DMS 273 treated with DMSO at 0.1 percent for 48 hours (cell line): ENCODE data around the gene LRRC25.
A peak's percentile ranks its signal among the peaks of the same experiment; 100 is the strongest.

Source experiments
- DNase-seq: peaks from one replicate; lab custom pipeline; 2025; lab: John Stamatoyannopoulos, UW

The LRRC25 gene

DNA sequence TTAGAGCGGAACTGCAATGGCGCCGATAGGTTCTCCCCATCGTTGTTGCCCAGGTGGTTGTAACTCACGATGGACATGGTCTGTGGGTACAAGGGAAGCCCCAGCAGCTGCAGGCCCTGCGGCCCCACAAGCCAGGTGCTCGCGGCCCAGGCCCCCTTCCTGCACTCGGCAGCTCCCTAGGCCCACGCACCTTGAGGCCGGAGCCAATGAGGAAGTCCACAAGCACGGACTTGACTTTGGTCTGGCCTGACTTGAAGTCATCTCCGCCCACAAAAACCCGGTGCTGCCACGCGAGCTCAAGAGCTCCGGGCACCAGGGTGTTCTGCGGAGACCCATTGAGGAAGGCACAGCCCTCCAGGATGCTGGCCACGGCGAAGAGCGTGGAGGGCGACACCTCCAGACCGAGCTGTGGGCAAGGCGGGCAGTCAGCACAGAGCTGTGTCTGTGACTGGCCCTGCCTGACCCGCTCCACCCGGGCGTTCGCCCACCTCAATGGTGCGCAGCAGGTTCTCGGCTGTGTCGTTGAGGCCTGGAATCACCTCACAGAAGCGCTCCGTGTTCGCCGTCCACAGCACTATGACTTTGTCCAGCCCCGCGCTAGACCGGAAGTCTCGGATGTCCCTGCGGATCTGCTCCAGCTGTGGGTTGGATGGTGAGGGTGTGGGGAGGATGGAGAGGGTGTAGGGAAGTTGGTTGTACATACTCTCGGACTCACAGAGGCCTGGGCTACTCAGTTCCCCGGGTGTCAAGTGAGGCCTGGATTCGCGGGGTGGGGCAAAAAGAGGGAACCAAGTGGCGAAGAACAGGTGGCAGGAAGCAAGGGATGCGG lies 38.6 kb upstream of the LRRC25 start:
- DNase-seq, result no peak

DNA sequence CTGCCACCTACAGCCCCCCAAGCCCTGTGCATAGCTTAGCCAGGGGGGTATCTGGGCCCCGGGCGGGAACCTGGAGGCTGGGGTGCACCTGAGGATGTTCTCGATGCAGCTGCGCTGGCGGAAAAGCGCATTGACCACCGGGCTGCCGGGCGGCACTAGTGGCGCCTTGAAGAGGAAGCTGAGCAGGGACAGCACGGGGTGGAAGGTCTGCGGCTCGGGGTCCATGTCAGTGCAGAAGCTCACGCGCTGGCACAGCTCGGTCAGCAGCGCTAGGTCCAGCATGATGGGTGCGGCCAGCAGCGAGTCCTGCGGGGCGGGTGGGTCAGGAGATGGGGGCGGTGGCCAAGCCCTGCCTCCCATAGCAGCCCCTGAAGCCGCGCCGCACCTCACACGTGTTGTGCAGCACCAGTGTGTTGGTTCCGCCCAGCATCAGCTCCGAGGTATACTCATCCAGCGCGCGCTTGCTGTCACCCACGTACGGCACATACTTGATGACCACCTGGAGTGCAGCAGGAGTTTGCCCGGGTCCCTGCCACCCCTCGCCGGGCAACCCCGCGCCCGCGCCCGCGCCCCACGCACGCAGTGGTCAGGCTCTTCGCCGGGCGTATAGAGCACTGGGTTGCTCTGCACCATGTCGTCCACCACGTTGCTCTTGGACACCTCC lies 37.9 kb upstream of the LRRC25 start:
- no peak for DNase-seq

DNA sequence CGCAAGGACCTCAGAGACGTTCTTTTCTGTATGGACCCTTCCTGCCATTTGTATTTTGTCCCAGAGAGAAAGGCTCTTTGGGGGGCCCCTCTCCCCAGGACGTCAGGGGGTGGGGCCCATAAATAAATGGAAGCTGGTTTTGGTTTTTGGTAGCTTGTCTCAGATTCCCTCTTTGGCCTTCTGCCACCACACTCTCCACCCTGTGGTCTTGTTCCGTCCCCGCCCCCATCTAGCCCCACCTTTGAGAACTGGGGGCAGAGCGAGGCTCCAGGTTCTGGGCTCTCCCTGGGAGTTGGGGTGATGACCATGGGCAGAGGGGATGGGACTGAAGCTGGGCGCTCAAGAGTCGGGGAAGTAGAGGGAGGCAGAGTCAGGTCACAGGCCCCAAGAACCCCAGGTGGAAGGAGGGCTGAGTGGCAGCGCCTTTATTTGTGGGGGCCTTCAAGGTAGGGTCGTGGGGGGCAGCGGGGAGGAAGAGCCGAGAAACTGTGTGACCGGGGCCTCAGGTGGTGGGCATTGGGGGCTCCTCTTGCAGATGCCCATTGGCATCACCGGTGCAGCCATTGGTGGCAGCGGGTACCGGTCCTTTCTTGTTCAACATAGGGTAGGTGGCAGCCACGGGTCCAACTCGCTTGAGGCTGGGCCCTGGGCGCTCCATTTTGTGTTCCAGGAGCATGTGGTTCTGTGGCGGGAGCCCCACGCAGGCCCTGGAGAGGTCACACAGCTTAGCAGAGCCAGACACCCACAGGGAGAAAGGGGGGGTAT lies 37.2 kb upstream of the LRRC25 start:
- DNase-seq, result no peak

DNA sequence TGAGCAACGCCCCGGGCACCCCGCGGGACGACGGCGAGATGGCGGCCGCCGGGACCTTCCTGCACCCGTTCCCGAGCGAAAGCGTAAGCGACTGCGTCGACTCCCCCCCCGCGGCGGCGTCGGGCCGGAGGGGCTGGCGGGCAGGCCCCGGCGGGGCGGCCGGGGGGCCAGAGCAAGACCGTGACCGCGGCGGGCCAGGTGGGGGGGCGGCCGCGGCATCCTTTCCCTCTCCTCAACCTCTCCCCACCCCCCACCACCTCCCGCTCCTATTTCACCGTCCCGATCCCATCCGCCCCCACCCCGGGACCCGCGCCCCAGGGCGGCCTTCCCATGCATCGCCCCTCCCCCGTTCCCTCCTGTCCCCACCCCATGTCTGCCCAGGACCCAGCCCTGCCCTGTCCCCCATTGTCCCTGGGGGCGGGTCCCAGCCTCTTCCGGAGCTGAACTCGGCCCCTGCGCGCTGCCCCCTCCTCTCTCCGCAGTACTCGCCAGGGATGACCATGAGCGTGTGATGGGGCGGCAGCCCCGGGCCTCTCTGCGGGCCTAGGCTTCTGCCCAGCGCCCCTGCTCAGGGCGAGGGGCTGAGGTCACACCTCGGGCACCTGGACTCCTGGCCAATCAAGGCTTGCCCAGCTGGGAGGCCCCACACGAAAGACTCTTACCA lies 36.4 kb upstream of the LRRC25 start:
- no peak for DNase-seq

DNA sequence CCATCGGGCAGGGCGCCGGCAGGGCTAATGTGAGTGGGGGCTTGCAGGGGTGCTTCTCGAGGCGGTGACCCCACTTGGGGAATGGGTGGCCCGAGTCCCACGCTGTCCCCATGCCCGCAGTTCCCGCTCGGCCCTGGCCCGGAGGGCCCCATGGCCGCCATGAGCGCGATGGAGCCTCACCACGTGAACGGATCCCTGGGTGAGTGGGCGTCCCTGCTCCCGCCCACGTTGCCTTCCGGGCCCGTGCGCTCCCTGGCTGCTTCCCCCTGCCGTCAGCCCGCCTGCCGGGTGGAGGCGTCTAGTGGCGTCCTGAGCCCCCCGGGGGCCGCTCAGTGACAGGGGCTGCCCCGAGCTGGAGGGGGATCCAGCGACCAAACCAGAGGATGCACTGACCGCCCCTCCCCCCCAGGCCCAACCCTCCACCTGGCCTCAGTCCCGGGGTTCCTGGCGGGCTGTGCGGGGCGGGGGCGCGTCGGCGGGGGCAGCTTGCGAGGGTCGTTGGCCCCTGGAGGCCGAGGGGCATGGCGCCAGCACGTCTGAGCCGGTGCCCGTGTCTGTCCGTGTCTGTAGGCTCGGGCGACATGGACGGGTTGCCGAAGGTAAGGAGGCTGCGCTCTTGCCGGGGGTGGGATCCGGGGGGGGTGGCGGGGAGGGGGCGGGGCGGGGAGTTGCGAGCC lies 35.7 kb upstream of the LRRC25 start:
- no peak for DNase-seq

DNA sequence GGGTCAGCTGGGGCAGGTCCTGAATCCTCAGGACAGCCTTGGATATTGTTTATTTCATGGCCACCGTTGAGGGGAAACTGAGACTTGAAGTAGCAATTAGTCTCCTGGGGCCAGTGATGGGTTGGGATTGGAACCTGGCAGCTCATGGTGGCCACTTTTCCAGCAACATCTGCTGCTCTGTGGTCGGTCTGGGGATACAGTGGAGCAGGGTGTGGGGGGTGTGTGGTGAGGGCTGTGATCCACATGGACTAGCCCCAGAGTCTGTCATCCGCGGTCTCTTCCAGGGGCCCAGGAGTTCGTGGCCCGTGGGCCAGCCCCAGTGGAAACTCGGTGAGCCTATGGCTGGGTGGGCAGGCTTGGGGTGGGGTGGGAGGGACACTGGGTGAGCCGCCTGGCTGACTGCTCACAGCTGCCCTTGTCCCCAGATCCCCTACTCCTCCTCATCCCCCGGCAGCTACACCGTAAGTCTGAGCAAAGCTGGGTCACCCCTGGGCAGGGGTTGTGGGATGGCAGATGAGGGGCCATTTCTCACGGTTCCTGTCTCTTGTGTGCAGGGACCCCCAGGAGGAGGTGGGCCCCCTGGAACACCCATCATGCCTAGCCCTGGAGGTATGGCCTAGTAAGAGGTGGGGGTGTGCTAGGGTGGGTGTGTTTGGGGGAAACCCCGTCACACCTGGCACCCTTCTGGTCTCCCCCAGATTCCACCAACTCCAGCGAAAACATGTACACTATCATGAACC lies 35.0 kb upstream of the LRRC25 start:
- DNase-seq, result no peak

DNA sequence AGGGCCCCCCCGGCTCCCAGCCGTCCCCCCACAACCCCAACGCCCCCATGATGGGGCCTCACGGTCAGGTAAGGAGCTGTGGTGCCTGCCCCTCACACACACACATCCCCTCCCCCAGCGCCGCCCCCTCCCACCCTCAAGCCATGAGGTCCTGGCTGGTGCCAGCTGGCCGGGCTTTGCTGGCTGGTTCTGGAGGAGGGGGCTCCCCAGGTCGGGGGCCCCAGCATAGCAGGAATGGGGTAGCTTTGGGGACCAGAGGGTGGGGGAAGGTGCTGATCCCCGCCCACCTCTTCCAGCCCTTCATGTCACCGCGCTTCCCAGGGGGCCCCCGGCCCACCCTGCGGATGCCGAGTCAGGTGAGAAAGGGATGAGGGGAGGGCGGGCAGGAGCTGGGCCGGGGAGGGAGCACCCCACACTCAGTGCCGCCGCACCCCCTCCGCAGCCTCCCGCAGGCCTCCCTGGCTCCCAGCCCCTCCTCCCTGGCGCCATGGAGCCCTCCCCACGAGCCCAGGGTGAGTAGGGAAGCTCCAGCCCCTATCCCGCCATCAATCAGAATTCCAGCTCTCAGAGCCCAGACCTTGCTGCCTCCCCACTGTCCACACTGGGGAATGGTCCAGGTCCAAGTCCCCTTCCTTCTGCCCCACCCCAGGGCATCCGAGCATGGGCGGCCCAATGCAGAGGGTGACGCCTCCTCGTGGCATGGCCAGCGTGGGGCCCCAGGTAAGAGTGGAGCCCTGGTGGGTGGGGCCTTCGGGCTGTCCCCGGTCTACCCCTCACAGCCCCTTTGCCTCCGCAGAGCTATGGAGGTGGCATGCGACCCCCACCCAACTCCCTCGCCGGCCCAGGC lies 34.2 kb upstream of the LRRC25 start:
- no peak for DNase-seq

DNA sequence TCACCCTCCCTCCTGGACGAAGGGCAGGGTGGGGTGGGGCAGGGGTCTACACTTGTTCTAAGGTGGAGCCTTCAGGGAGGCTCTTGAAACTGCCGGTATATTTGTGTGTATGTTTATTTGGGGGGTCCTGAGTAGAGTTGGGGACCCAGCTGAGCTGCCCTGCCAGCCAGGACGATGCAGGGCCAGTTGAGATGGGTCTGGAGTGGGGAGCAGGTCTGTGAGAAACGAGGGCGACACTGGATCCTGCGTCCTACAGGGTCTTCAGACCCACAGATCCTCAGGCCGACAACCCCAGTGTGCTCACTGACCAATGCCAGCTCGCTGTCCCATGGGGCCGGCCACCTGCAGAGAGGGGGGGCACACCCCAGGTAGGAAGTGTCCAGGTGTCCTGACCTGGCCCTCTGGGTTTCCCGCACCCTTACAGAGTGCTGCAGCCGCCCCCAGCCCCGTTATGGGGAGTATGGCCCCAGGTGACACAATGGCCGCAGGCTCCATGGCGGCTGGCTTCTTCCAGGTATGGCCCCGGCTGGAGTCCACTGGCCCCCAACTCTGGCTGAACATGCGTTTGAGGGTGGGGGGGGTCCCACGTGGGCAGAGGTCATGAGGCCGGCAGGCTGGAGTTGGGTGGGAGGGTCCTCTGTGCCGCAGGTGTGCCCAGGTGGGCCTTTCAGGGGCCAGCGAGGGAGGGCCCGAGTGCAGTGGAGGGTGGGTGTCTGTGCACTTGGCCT lies 33.2 kb upstream of the LRRC25 start:
- no peak for DNase-seq

DNA sequence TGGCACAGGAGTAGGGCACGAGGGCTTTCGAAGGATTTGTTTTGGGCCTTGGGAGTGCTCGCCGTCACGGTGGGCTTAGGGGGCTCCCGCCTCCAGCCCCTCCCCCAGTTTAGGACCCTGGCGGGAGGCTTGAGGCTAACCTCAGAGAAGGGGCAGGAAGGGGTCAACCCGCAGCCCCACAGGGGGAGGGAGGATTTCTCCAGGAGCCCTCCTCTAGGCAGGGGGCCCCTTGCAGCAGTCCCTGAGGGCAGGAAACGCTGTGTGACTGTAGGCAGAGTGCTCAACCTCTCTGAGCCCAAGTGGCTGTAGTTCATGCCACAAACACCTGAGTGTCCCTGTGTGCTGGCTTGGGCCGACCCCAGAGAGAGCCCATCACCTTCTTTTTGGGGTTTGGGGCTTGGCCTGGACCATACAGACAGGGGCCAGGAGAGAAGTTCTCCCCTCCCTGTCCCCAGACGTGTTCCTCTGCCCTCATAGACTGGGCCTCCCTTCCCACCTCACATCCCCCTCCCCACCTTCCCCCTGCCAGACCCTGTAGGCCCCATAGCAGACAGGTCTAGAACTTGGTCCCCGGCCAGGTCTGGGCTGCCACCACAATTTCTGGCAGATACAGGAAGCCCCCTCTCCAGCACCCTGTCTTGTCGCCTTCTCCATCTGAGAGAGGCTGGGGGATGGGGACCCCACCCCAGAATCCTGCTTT lies 32.4 kb upstream of the LRRC25 start:
- no peak for DNase-seq

DNA sequence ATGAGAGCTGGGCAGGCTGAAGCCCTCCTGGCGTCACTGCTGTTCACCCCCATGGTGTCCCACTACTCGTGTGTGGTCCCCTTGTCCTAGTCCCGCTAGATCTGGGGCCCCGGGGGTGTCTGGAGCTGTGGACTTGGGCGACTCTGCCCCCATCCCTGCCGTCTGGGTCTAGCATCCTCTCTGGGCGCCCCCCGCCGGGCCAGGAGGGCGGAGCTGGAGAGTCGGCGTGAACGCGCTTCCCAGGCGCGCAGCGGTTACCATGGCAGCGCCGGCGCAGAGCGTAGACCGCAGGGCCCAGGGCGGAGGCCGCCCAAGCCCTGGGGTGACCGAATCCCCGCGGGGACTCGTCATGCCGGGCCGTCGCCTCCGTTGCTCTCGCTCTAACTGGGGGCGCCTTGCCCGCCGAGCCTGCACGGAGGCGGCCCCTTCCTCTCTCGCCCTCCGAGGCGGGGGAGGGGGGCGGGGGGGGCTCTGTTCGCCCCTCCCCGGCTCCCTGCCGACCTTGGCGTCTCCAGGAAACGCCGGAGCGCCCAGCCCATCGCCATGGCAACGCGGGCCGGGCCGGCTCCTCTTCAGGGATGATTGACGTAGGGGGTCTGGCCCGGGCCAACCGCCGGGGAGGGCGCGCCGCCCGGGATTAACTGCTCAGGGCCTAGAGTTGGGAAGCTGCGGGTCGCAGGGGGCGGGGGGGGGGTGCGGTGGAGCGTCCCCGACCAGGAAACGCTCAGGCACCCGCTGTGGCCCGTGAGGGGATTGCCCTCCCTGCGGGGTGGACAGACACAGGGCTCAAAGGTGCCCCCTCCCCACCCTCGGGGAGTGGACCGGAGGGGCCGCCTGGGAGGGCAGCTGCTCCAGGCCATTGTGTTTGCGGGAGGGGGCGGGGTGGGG lies 31.6 kb upstream of the LRRC25 start:
- DNase-seq, result peak; percentile 45

DNA sequence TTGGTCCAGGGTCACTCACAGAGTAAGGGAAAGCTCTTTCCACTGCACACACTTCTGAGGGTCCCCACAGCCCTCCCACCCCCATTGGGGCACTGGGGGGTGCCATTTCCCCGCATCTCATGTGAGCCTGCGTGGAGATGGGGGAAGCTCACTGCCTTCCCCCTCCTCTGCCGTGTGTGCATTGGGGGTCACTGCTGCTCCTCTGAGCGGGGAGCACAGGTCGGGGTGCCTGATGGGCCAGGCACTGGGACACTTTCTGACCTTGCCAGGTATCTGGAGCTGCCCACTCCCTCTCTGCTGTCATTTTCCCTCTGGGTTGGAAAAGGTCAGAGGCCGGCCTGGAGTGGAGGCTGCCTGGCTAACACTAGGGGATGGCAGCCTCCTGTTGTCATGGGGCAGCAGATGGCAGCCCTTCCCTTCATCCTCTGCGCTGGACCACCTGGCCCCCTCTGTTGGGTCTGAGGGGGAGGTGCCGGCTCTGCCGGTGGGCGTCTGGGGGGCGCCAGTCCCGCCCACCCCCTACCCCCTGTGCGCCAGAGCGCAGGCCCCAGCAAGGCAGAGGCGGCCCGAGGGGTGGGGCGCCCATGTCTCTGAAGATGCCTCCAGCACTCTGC lies 30.9 kb upstream of the LRRC25 start:
- DNase-seq, result no peak

DNA sequence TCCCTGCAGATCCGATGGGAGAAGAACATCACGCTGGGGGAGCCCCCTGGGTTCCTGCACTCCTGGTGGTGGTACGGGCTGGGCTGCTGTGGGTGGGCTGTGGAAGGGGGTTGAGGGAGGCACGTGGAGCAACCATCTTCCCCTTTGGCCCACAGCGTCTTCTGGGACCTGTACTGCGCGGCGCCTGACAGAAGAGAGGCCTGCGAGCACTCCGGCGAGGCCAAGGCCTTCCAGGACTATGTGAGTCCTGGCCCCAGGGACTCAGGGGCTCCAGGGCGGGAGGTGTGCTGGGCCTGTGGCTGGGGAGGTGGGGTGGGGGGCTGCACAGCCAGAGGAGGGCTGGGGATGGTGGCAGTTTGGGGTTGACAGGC lies 30.3 kb upstream of the LRRC25 start:
- DNase-seq, result no peak

DNA sequence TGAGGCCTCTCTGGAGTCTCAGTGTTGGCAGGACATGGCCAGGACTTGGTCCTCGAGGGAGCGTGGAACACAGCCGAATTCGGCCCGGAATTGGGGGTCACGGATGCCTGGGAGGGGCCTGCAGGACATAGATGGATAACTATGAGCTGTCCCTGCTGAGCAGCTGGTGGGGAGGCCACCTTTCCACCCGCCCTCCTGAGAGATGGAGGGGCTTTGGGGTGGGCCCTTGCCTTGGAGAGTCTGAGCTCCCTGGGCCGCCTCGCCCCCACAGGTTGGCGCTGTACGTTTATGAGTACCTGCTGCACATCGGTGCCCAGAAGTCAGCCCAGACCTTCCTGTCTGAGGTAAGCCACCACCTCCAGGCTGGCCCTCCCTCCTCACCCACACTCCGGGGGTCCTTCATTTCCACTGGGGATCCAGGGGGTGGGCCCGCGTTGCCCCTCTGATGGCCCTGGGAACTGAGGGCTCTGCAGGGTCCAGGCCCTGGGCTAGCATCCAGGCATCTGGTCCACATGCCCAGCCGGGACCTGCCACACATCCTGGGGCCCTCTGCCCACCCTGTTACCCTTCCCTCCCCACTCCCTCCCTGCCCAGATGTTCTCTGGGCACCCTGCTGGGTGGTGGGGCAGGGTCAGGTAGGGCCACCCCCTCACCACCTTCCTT lies 29.8 kb upstream of the LRRC25 start:
- DNase-seq, result no peak

DNA sequence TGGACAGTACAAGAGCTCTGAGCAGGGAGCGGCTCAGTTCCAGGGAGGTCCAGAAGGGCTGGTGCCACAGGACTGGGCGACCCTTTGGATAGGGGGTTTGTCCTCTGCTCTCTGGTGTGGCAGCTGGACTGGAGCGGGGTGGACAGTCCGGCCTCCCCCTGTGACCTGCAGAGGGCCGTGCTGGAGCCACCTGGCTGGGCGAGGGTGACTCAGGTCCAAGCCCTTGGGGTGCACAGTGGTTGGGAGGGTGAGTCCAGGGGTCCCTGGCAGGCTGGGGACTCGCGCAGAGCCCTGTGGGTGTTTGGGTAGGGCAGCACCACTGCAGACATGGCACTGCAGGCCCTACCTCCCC lies 29.0 kb upstream of the LRRC25 start:
- no peak for DNase-seq

DNA sequence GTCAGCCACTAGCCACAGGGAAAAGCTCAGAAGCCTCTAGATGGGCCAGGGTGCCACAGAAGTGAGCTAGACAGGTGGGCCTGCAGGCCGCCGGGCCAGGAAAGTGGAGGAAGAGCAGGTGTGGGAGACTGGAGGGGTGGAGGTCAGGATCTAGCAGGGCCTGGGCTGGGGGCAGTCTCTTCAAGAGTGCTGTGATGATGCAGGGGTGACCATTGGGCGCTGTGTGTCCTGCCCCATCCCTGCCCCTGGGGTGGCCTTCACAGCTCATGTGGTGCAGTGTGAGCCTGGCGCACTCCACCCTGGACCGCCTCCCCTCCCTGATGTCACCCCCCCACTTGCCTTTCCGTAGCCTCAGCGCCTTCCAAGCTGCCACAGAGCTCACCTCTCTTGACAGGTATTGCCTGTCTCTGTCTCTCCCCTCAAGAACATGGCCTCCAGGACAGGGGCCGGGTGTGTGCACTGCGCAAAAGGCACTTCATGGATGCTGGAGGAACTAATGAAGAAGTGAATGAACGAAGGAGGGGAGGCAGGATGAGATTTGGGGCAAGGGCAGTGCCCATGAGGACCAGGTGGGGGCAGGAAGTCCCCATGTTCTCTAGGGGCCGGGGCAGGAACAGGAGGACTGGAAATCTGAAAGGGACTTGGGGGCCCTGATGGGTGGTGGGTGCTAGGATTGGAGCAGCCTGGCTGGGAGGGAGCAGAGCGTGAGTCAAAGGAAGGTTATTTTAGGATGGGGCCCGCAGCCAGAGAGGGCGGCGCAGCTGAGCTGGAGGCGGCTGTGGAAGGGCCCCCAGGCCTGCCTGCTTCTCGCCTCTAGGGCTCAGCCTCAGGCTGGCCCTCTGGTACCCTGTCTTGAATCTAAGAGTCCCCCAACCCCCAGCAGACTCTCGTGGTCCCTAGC lies 28.3 kb upstream of the LRRC25 start:
- no peak for DNase-seq
